Activated CD8-positive, alpha-beta T cell treated with anti-CD3 and anti-CD28 coated beads for 36 hours (primary cell): ENCODE results near the gene ADAM22. TPM values are rescaled to one million over a fixed set of nuclear protein-coding genes. Genes with fewer than 3 reads are reported as not detected.

ENCODE experiments used
- ATAC-seq: fragments of 200-7000 bp; cut with Tn5 transposase; one replicate; pipeline ENCODE4 v1.10.0; 2021; ENCODE audit warnings: mild to moderate bottlenecking, moderate library complexity
- CTCF ChIA-PET: fragments of 350-600 bp; sonication (Branson Sonifier 250); formaldehyde crosslinking; loops from one replicate; lab custom pipeline; 2021; ENCODE audit warnings: antibody characterized with exemption; lab: Charles Lee
- POLR2A ChIA-PET: fragments of 350-600 bp; sonication (Branson Sonifier 250); formaldehyde crosslinking; loops from one replicate; lab custom pipeline; 2021; ENCODE audit warnings: antibody characterized with exemption; lab: Charles Lee
- DNase-seq: peaks from one replicate; pipeline ENCODE4 v3.0.0-alpha.2; 2020
- H3K27ac Mint-ChIP-seq: one replicate; pipeline ENCODE4 v1.8.0; 2021; ENCODE audit warnings: mild to moderate bottlenecking, mixed read lengths
- H3K27me3 Mint-ChIP-seq: one replicate; pipeline ENCODE4 v1.8.0; 2021; ENCODE audit warnings: mixed read lengths
- H3K36me3 Mint-ChIP-seq: one replicate; pipeline ENCODE4 v1.8.0; 2021; ENCODE audit warnings: low read depth, mixed read lengths
- H3K4me1 Mint-ChIP-seq: one replicate; pipeline ENCODE4 v1.8.0; 2021; ENCODE audit warnings: low read depth, mixed read lengths
- H3K4me3 Mint-ChIP-seq: one replicate; pipeline ENCODE4 v1.8.0; 2021; ENCODE audit warnings: mild to moderate bottlenecking, moderate library complexity, mixed read lengths
- H3K9me3 Mint-ChIP-seq: one replicate; pipeline ENCODE4 v1.8.0; 2021; ENCODE audit warnings: mixed read lengths
- CTCF ChIP-seq: fragments of 200-600 bp; IDR thresholded peaks from one replicate; pipeline ENCODE4 v1.8.0; 2022; ENCODE audit warnings: antibody characterized with exemption, mild to moderate bottlenecking
- intact Hi-C: fragments of 100-400 bp; cut with micrococcal nuclease; formaldehyde crosslinking; loops from one replicate; pipeline ENCODE4 v1.10.0; 2022
- total RNA-seq, 2 experiments: library from RNA; stranded (reverse); gene quantifications; one replicate each; pipeline ENCODE4 v1.2.3, GENCODE V29; 2021

ADAM22 gene
- total RNA-seq, 2 experiments from 2014 or later = 2.3 to 3.0 TPM

GRCh38 chr7:88115816-88116215 is 181.8 kb downstream of the ADAM22 start:
- POLR2A ChIA-PET = no interaction called here
- Mint-ChIP-seq H3K36me3 (no peaks in the 10 kb centered on the region), H3K9me3 (no peaks in the 10 kb centered on the region), H3K4me3 (no peak overlapping the region), H3K27ac (no peak overlapping the region), H3K4me1 (no peaks in the 10 kb centered on the region), H3K27me3 (no peaks in the 10 kb centered on the region)
- no peak for ATAC-seq
- no peak for DNase-seq
- no peak for TF ChIP-seq CTCF
- intact Hi-C loops = no loop called here
- CTCF ChIA-PET = no interaction called here

- Mint-ChIP-seq H3K4me1 (no peaks in the 10 kb centered on the region), H3K9me3 (no peaks in the 10 kb centered on the region), H3K4me3 (no peak overlapping the region), H3K27me3 (no peaks in the 10 kb centered on the region), H3K27ac (no peak overlapping the region), H3K36me3 (no peaks in the 10 kb centered on the region)
- intact Hi-C loops = no loop called here
- no peak for TF ChIP-seq CTCF
- CTCF ChIA-PET = no interaction called here
- POLR2A ChIA-PET = no interaction called here
- DNase-seq (no peak), ATAC-seq (no peak)
Observed at GRCh38 chr7:88116235-88116795, 182.3 kb downstream of the ADAM22 start.

GRCh38 chr7:88117325-88117724 is 183.3 kb downstream of the ADAM22 start:
- CTCF ChIA-PET = no interaction called here
- Mint-ChIP-seq H3K4me1 (no peaks in the 10 kb centered on the region), H3K9me3 (no peaks in the 10 kb centered on the region), H3K4me3 (no peak overlapping the region), H3K27ac (no peak overlapping the region), H3K27me3 (no peaks in the 10 kb centered on the region), H3K36me3 (no peaks in the 10 kb centered on the region)
- DNase-seq = no peak
- TF ChIP-seq CTCF = no peak
- ATAC-seq = no peak
- POLR2A ChIA-PET = no interaction called here
- intact Hi-C loops = no loop called here

- ATAC-seq = no peak
- no peak for DNase-seq
- no peaks in the 10 kb centered on the region for H3K9me3 Mint-ChIP-seq
- no peak overlapping the region for H3K27ac Mint-ChIP-seq
- no peak for TF ChIP-seq CTCF
- intact Hi-C loops = no loop called here
- no peaks in the 10 kb centered on the region for H3K27me3 Mint-ChIP-seq
- POLR2A ChIA-PET = no interaction called here
- H3K4me1 Mint-ChIP-seq = no peaks in the 10 kb centered on the region
- no peak overlapping the region for H3K4me3 Mint-ChIP-seq
- CTCF ChIA-PET = interaction anchor here (0.9 to 1.3 kb wide), 2 partner anchors 10 to 259 kb away, joined by 3 read pairs; no protein-coding TSS in a partner anchor
- H3K36me3 Mint-ChIP-seq = no peaks in the 10 kb centered on the region
Observed at GRCh38 chr7:88121335-88121734, 187.3 kb downstream of the ADAM22 start.

- POLR2A ChIA-PET = no interaction called here
Observed at GRCh38 chr7:88127637-88128290, 193.7 kb downstream of the ADAM22 start.

More at GRCh38 chr7:88127637-88128290, 193.7 kb downstream of the ADAM22 start:
- Mint-ChIP-seq H3K36me3 (no peaks in the 10 kb centered on the region), H3K27ac (no peak overlapping the region), H3K4me1 (no peaks in the 10 kb centered on the region), H3K9me3 (no peaks in the 10 kb centered on the region), H3K27me3 (no peaks in the 10 kb centered on the region), H3K4me3 (no peak overlapping the region)
- TF ChIP-seq CTCF = no peak
- CTCF ChIA-PET = no interaction called here
- intact Hi-C loops = no loop called here
- DNase-seq = no peak
- ATAC-seq = no peak
